SU-DHL-6 (cell line): ENCODE measurements around the gene POLR2F.

Experiments used
- H2AFZ ChIP-seq: fragments of 200-600 bp; sonication (generic); 2 replicates; pipeline ENCODE4 v1.6.1; 2014; ENCODE audit warnings: low read depth, mild to moderate bottlenecking, moderate library complexity, mixed read lengths, antibody characterized with exemption, low read length; ENCODE audit not compliant: severe bottlenecking
- H3F3A ChIP-seq: fragments of 200-600 bp; shearing (Covaris generic); 2 replicates; pipeline ENCODE4 v1.6.0; 2016; ENCODE audit warnings: antibody characterized with exemption, mild to moderate bottlenecking; ENCODE audit not compliant: insufficient read depth
- H3K27ac ChIP-seq: fragments of 200-600 bp; sonication (generic); 2 replicates; pipeline ENCODE4 v1.5.1; 2016; ENCODE audit warnings: low read depth, mild to moderate bottlenecking, low read length, moderate library complexity, mixed read lengths
- H3K27me3 ChIP-seq: fragments of 200-600 bp; sonication (generic), shearing (Covaris generic); 2 replicates; pipeline ENCODE4 v1.6.0; 2014; ENCODE audit warnings: mild to moderate bottlenecking, low read length
- H3K36me3 ChIP-seq: fragments of 200-600 bp; sonication (generic); 2 replicates; pipeline ENCODE4 v1.6.1; 2014; ENCODE audit warnings: mild to moderate bottlenecking, low read length, mixed read lengths
- H3K4me2 ChIP-seq: fragments of 300-600, 200-600 bp; shearing (Covaris generic), sonication (generic); 2 replicates; pipeline ENCODE4 v1.6.0; 2014; ENCODE audit warnings: low read length, low read depth, mild to moderate bottlenecking; ENCODE audit not compliant: poor library complexity, severe bottlenecking
- H3K4me3 ChIP-seq: fragments of 200-600 bp; sonication (generic); 2 replicates; pipeline ENCODE4 v1.5.1; 2014; ENCODE audit warnings: antibody characterized with exemption, low read length, mild to moderate bottlenecking, mixed read lengths; ENCODE audit not compliant: insufficient read depth, poor library complexity, severe bottlenecking
- H3K79me2 ChIP-seq: fragments of 200-600 bp; sonication (generic); 2 replicates; pipeline ENCODE4 v1.6.1; 2014; ENCODE audit warnings: mild to moderate bottlenecking, low read length, moderate library complexity; ENCODE audit not compliant: insufficient read depth
- H3K9ac ChIP-seq: fragments of 200-600 bp; sonication (generic); 2 replicates; pipeline ENCODE4 v1.7.0; 2014; ENCODE audit warnings: mild to moderate bottlenecking, low read length
- H3K9me2 ChIP-seq: fragments of 200-600 bp; sonication (generic); replicated peaks from 2 replicates; pipeline ENCODE4 v1.6.1; 2014; ENCODE audit warnings: low read length; ENCODE audit not compliant: insufficient read depth
- H3K9me3 ChIP-seq: fragments of 200-600 bp; sonication (generic); 2 replicates; pipeline ENCODE4 v1.6.1; 2014; ENCODE audit warnings: low read length, mixed read lengths; ENCODE audit not compliant: insufficient read depth
- H4K20me1 ChIP-seq: fragments of 200-600 bp; sonication (generic); 2 replicates; pipeline ENCODE4 v1.6.1; 2014; ENCODE audit warnings: low read depth, mild to moderate bottlenecking, antibody characterized with exemption, low read length, moderate library complexity, mixed read lengths
- CTCF ChIP-seq: fragments of 200-600 bp; sonication (generic); IDR thresholded peaks from one replicate; pipeline ENCODE4 v1.5.1; 2017; ENCODE audit warnings: antibody characterized with exemption, mild to moderate bottlenecking, low read length, moderate library complexity; ENCODE audit not compliant: insufficient read depth, poor library complexity, severe bottlenecking
- EZH2phosphoT487 ChIP-seq: fragments of 200-600 bp; sonication (generic), shearing (Covaris generic); conservative IDR thresholded peaks from 2 replicates; pipeline ENCODE4 v1.6.1; 2018; ENCODE audit warnings: mild to moderate bottlenecking, antibody characterized with exemption, low read length, moderate library complexity, mixed read lengths

POLR2F gene

GRCh38 chr22:37976547-37976946, 23.0 kb downstream of the POLR2F start:
- Histone ChIP-seq H3K9ac (no peak overlapping the region), H3K27ac (no peak overlapping the region), H3K27me3 (no peaks in the 10 kb centered on the region), H2AFZ (no peak overlapping the region), H4K20me1 (no peaks in the 10 kb centered on the region), H3K36me3 (no peaks in the 10 kb centered on the region), H3K9me3 (no peaks in the 10 kb centered on the region), H3K4me2 (no peak overlapping the region), H3K79me2 (no peaks in the 10 kb centered on the region), H3K9me2 (no peaks in the 10 kb centered on the region), H3F3A (no peaks in the 10 kb centered on the region), H3K4me3 (no peak overlapping the region)
- TF ChIP-seq CTCF = no peak
- TF ChIP-seq EZH2phosphoT487 = no peak

GRCh38 chr22:37979782-37980181, 26.3 kb downstream of the POLR2F start:
- H3K9me2 ChIP-seq = no peaks in the 10 kb centered on the region
- H3K79me2 ChIP-seq = no peaks in the 10 kb centered on the region
- no peaks in the 10 kb centered on the region for H4K20me1 ChIP-seq
- no peaks in the 10 kb centered on the region for H3K27me3 ChIP-seq
- no peaks in the 10 kb centered on the region for H3K9me3 ChIP-seq
- TF ChIP-seq CTCF (no peak), EZH2phosphoT487 (no peak)
- H3F3A ChIP-seq = no peaks in the 10 kb centered on the region
- H3K36me3 ChIP-seq = no peaks in the 10 kb centered on the region
- no peak overlapping the region for H2AFZ ChIP-seq
- H3K4me2 ChIP-seq = no peak overlapping the region
- no peak overlapping the region for H3K27ac ChIP-seq
- H3K9ac ChIP-seq = no peak overlapping the region
- no peak overlapping the region for H3K4me3 ChIP-seq

GRCh38 chr22:37981282-37982011, 27.9 kb downstream of the POLR2F start:
- H3K27ac ChIP-seq = no peak overlapping the region
- H3K9ac ChIP-seq = no peak overlapping the region
- no peak overlapping the region for H3K4me3 ChIP-seq
- no peak overlapping the region for H2AFZ ChIP-seq
- H3K79me2 ChIP-seq = no peaks in the 10 kb centered on the region
- no peaks in the 10 kb centered on the region for H3K36me3 ChIP-seq
- no peaks in the 10 kb centered on the region for H3K9me3 ChIP-seq
- no peak overlapping the region for H3K4me2 ChIP-seq
- no peak for TF ChIP-seq CTCF
- no peak for TF ChIP-seq EZH2phosphoT487
- no peaks in the 10 kb centered on the region for H4K20me1 ChIP-seq
- H3F3A ChIP-seq = no peaks in the 10 kb centered on the region
- H3K9me2 ChIP-seq = no peaks in the 10 kb centered on the region
- H3K27me3 ChIP-seq = no peaks in the 10 kb centered on the region
